ENCODE data around the gene RBFOX2. TPM values are rescaled to one million over a fixed set of nuclear protein-coding genes. Genes with fewer than 3 reads are reported as not detected.

Gene RBFOX2
- polyA plus RNA-seq, 1 experiment = 222 TPM

DNA sequence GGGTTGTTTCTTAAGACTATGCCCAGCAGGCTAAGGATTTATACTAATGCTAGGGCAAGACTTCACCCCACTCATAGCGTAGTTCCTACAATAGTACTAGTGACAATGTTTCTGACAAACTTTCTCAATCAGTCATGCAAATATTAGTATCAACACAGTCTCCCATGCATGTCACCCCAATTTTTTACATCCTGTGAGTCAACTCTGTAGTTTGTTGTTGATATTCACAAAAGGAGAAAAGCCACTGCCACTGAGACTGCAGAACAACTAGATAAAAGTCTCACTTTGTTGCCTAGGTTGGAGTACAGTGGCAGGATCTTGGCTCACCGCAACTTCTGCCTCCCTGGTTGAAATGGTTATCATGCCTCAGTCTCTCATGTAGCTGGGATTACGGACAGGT is 155.2 kb downstream of the RBFOX2 start:
- H3K4me3 ChIP-seq (ENCODE audit: low read depth, low read length) = no peak overlapping the region
- no peaks in the 10 kb centered on the region for H3K27me3 ChIP-seq (ENCODE audit: control insufficient read depth, insufficient read depth, low read length)
- DNase-seq (ENCODE audit: low read depth) = no peak
- ChIA-PET POLR2A (no interaction called here), CTCF (interaction anchor here (1.5 kb wide), 1 partner anchor 193 kb away, joined by 3 read pairs; no protein-coding TSS in a partner anchor)
- no peaks in the 10 kb centered on the region for H3K36me3 ChIP-seq (ENCODE audit: control insufficient read depth, insufficient read depth, low read length)
- TF ChIP-seq, protein P1, sequence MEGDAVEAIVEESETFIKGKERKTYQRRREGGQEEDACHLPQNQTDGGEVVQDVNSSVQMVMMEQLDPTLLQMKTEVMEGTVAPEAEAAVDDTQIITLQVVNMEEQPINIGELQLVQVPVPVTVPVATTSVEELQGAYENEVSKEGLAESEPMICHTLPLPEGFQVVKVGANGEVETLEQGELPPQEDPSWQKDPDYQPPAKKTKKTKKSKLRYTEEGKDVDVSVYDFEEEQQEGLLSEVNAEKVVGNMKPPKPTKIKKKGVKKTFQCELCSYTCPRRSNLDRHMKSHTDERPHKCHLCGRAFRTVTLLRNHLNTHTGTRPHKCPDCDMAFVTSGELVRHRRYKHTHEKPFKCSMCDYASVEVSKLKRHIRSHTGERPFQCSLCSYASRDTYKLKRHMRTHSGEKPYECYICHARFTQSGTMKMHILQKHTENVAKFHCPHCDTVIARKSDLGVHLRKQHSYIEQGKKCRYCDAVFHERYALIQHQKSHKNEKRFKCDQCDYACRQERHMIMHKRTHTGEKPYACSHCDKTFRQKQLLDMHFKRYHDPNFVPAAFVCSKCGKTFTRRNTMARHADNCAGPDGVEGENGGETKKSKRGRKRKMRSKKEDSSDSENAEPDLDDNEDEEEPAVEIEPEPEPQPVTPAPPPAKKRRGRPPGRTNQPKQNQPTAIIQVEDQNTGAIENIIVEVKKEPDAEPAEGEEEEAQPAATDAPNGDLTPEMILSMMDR (IDR thresholded peaks at IDR 0.05; ENCODE audit: insufficient read depth, low read depth, low read length) = no peak

DNA sequence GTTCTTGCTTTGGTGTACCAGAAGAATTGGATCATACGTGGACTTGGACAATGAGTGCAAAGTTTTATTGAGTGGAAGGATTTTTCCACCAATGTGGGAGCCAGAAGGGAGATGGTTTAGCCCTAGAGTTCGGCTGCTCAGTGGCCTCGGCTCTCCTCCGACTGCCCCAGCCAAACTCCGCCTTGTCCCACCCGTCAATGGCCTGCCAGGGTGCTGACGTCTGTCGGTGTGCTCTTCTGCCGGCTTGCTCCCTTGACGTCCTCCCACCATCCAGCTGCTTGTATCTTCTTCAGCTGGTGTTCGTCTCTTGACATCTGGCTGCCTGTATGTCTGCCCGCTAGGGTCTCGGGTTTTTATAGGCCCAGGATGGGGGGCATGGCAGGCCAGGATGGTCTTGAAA is 156.2 kb downstream of the RBFOX2 start:
- H3K27me3 ChIP-seq (ENCODE audit: control insufficient read depth, insufficient read depth, low read length) = no peaks in the 10 kb centered on the region
- no peak overlapping the region for H3K4me3 ChIP-seq (ENCODE audit: low read depth, low read length)
- ChIA-PET POLR2A (no interaction called here), CTCF (interaction anchor here (1.1 to 1.5 kb wide), 2 partner anchors 155 to 194 kb away, joined by 3 read pairs; no protein-coding TSS in a partner anchor)
- no peak for DNase-seq (ENCODE audit: low read depth)
- no peaks in the 10 kb centered on the region for H3K36me3 ChIP-seq (ENCODE audit: control insufficient read depth, insufficient read depth, low read length)
- TF ChIP-seq, protein P1 (IDR thresholded peaks at IDR 0.05; ENCODE audit: insufficient read depth, low read depth, low read length) = no peak

DNA sequence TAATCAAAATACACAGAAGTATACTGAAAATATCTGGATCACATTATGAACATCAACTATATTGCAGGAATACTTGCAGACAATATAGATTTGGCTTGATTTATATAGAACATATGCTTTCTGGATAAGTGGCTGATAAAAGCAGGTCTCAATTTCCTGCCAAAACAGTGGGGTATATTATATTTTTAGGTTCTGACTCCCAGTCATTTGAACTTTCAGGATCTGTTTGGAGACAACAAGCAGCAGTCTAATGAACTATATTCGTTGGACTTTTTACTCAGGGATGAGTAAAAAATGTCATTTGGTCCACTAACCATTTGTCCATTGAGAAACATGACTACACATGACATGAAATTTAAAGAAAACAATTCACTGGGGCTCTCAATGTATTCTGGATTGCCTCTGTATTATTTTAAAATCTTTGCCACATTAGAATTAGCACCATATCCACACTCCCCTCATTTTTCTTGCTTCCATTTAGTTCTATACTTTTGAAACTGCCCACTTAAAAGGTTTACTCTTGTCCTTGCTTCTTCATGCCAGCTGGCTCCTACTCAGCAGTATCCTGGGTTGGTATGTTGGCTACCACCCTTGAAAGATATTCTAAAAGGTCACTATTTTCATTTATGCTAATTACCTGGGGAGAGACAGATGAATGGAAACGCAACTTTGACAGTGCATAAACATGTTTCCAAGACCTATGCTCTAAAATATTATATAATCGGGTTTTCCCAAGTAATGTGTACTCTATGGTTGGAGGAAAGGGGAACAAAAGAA is 157.9 kb downstream of the RBFOX2 start:
- H3K27me3 ChIP-seq (ENCODE audit: control insufficient read depth, insufficient read depth, low read length) = no peaks in the 10 kb centered on the region
- TF ChIP-seq, protein P1 (IDR thresholded peaks at IDR 0.05; ENCODE audit: insufficient read depth, low read depth, low read length) = no peak
- CTCF ChIA-PET = no interaction called here
- POLR2A ChIA-PET = no interaction called here
- no peak overlapping the region for H3K4me3 ChIP-seq (ENCODE audit: low read depth, low read length)
- DNase-seq (ENCODE audit: low read depth) = no peak
- no peaks in the 10 kb centered on the region for H3K36me3 ChIP-seq (ENCODE audit: control insufficient read depth, insufficient read depth, low read length)

DNA sequence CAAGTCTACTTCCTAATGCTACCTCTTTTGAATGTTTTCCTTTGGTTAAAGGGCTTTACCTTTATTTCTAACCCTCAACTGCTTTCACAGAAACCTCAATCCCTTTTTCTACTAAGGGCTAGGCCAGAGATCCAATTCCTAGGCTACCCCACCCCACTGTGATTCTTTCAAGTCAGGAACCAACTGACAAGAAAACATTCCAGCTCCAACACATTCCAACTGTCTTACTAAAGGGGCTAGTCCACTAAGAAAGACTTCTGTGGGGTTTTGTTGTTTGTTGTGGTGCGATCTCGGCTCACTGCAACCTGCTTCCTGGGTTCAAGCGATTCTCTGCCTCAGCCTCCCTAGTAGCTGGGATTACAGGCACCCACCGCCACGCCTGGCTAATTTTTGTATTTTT is 159.7 kb downstream of the RBFOX2 start:
- CTCF ChIA-PET = interaction anchor here (0.6 kb wide), 1 partner anchor 93 kb away, joined by 3 read pairs; no protein-coding TSS in a partner anchor
- DNase-seq (ENCODE audit: low read depth) = no peak
- H3K27me3 ChIP-seq (ENCODE audit: control insufficient read depth, insufficient read depth, low read length) = no peaks in the 10 kb centered on the region
- POLR2A ChIA-PET = no interaction called here
- H3K4me3 ChIP-seq (ENCODE audit: low read depth, low read length) = no peak overlapping the region
- TF ChIP-seq, protein P1 (IDR thresholded peaks at IDR 0.05; ENCODE audit: insufficient read depth, low read depth, low read length) = no peak
- H3K36me3 ChIP-seq (ENCODE audit: control insufficient read depth, insufficient read depth, low read length) = no peaks in the 10 kb centered on the region

DNA sequence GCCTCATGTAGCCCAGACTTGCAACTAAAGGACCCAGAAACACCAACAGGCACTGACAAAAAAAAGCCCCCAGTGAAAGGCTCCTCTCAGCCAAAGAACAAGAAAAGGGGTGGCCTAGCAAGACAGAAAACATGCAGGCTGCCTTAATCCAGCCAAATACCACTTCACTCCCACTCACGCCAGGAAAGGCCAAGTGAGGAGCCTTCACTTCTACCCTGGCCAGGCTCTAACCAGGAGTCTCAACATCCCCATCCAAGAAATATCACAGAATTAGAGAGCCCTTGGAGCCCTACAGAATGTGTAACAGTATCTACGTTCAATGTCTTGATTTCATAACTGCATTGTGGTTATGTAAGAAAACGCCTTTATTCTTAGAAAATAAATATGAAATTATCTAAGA is 162.0 kb downstream of the RBFOX2 start:
- ChIA-PET POLR2A (no interaction called here), CTCF (no interaction called here)
- Histone ChIP-seq H3K4me3 (ENCODE audit: low read depth, low read length) (no peak overlapping the region), H3K27me3 (ENCODE audit: control insufficient read depth, insufficient read depth, low read length) (no peaks in the 10 kb centered on the region), H3K36me3 (ENCODE audit: control insufficient read depth, insufficient read depth, low read length) (no peaks in the 10 kb centered on the region)
- no peak for DNase-seq (ENCODE audit: low read depth)
- TF ChIP-seq, protein P1 (IDR thresholded peaks at IDR 0.05; ENCODE audit: insufficient read depth, low read depth, low read length) = no peak
